Left ventricle myocardium superior (tissue), 1 donor: Measurements from ENCODE around the gene GNB1. TPM values are rescaled to one million over a fixed set of nuclear protein-coding genes. Genes with fewer than 3 reads are reported as not detected.

ENCODE experiments used
- ATAC-seq: fragments of 200-7000 bp; cut with Tn5 transposase; one replicate; pipeline ENCODE4 v1.9.1; 2020; ENCODE audit warnings: mild to moderate bottlenecking, moderate library complexity
- DNase-seq: peaks from one replicate; pipeline ENCODE4 v3.0.0-alpha.2; 2020
- intact Hi-C: fragments of 100-400 bp; cut with micrococcal nuclease; formaldehyde crosslinking; loops from one replicate; pipeline ENCODE4 v1.11.0; 2022
- total RNA-seq: library from RNA; stranded (reverse); fragmentation: NEBNext Ultra II Directional; extraction: Animal tissue kit (Norgen Biotek cat#: 25700); gene quantifications from one replicate; pipeline ENCODE4 v1.2.1, GENCODE V29; 2021
- donor health status: DM: no; HTN: yes; CAD: no; lungs with severe emphysema.

GNB1 gene
- total RNA-seq, 1 donor from 2014 or later = 172 TPM

- intact Hi-C loops = no loop called here
- no peak for ATAC-seq
- DNase-seq = peak; percentile 27
Observed at GRCh38 chr1:1914101-1914970, 23.4 kb upstream of the GNB1 start.

GRCh38 chr1:1911350-1912041 is 20.6 kb upstream of the GNB1 start:
- intact Hi-C loops = no loop called here
- DNase-seq = peak; percentile 9
- ATAC-seq = no peak

- DNase-seq (peak; percentile 36), ATAC-seq (no peak)
- intact Hi-C loops = no loop called here
Observed at GRCh38 chr1:1910651-1911331, 19.9 kb upstream of the GNB1 start.

GRCh38 chr1:1910033-1910465 is 19.2 kb upstream of the GNB1 start:
- peak; percentile 14 for DNase-seq
- ATAC-seq = no peak
- intact Hi-C loops = no loop called here

- DNase-seq = no peak
- intact Hi-C loops = no loop called here
Observed at GRCh38 chr1:1908506-1908791, 17.6 kb upstream of the GNB1 start.

GRCh38 chr1:1907098-1907736 is 16.3 kb upstream of the GNB1 start:
- intact Hi-C loops = no loop called here
- ATAC-seq = no peak

More at GRCh38 chr1:1908506-1908791, 17.6 kb upstream of the GNB1 start:
- no peak for ATAC-seq

GRCh38 chr1:1906185-1907097 is 15.6 kb upstream of the GNB1 start:
- ATAC-seq (peak; percentile 68), DNase-seq (peak; percentile 91)
- intact Hi-C loops = no loop called here

More at GRCh38 chr1:1907098-1907736, 16.3 kb upstream of the GNB1 start:
- DNase-seq = peak; percentile 53

- intact Hi-C loops = no loop called here
- ATAC-seq (no peak), DNase-seq (no peak)
Observed at GRCh38 chr1:1903224-1903623, 12.3 kb upstream of the GNB1 start.

GRCh38 chr1:1901641-1902294 is 10.9 kb upstream of the GNB1 start:
- intact Hi-C loops = no loop called here
- ATAC-seq (no peak), DNase-seq (peak; percentile 15)

GRCh38 chr1:1900883-1901640 is 10.2 kb upstream of the GNB1 start:
- intact Hi-C loops = no loop called here
- no peak for ATAC-seq
- DNase-seq = peak; percentile 8

- no peak for DNase-seq
- no peak for ATAC-seq
- intact Hi-C loops = loop anchor here (10.0 kb wide), 1 partner anchor 125 kb away; the partner anchor contains the start of gene NADK
Observed at GRCh38 chr1:1899967-1900327, 9.1 kb upstream of the GNB1 start.

GRCh38 chr1:1899266-1899966 is 8.5 kb upstream of the GNB1 start:
- DNase-seq (no peak), ATAC-seq (no peak)
- intact Hi-C loops = loop anchor here (10.0 kb wide), 1 partner anchor 125 kb away; the partner anchor contains the start of gene NADK

GRCh38 chr1:1898246-1898933 is 7.5 kb upstream of the GNB1 start:
- ATAC-seq (no peak), DNase-seq (no peak)
- intact Hi-C loops = loop anchor here (10.0 kb wide), 1 partner anchor 124 kb away; the partner anchor contains the start of gene NADK

- no peak for ATAC-seq
- intact Hi-C loops = loop anchor here (10.0 kb wide), 1 partner anchor 121 kb away; the partner anchor contains the start of gene NADK
Observed at GRCh38 chr1:1895456-1896336, 4.8 kb upstream of the GNB1 start.

GRCh38 chr1:1895060-1895418 is 4.2 kb upstream of the GNB1 start:
- intact Hi-C loops = loop anchor here (10.0 kb wide), 1 partner anchor 120 kb away; the partner anchor contains the start of gene NADK
- ATAC-seq = no peak
- DNase-seq = no peak

More at GRCh38 chr1:1895456-1896336, 4.8 kb upstream of the GNB1 start:
- no peak for DNase-seq
